Nucleus accumbens (tissue), 56 donors: ENCODE data around the gene CSF2.

Source experiments
- DNase-seq, 56 donors: peaks; one replicate each; lab custom pipeline; 2025; lab: John Stamatoyannopoulos, UW

Gene CSF2

GRCh38 chr5:132066871-132067270 lies 6.7 kb upstream of the CSF2 start:
- DNase-seq = no peak

DNA sequence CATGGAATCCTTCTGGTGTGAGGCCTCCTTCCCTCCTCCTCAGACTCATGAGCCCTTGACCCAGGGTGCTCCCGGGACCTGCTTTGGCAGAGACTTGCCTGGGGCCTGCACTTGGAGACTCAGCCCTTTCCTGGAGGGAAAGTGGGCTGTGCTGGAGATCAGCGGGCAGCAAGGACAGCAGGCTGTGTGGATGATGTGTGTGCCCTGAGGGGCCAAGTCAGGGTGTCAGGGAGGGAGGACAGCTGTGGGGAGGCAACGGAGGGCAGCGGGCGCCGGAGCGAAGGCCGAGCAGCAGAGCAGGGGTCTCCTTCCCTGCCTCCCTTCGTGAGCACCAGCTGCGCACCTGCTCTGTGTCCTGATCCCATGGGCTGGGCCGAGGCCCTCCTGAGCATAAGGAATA lies 6.1 kb upstream of the CSF2 start:
- DNase-seq = no peak

- DNase-seq = no peak
These were observed 5.4 kb upstream of the CSF2 start for GRCh38 chr5:132067941-132068808.

GRCh38 chr5:132069561-132069960 lies 4.0 kb upstream of the CSF2 start:
- no peak for DNase-seq

DNA sequence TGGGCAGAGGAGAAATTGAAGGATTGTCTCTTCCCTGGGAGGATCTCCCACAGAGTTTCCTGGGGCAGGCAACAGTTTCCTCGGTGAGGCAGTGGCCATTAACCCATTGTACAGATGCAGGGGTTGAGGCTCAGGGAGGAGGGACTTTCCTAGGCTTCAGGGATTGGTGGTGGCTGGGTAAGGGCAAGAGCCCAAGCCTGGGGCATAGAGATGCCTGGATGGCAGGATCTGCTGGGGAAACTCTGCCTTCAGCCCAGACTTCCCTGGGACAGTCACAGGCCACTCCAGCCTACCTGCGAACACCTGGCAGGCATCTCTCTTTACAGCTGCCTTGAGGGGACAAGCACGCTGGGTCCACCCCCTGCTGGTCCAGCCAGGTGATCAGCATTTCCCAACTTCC lies 3.6 kb upstream of the CSF2 start:
- no peak for DNase-seq

- DNase-seq = no peak
These were observed 2.9 kb upstream of the CSF2 start for GRCh38 chr5:132070460-132071337.

DNA sequence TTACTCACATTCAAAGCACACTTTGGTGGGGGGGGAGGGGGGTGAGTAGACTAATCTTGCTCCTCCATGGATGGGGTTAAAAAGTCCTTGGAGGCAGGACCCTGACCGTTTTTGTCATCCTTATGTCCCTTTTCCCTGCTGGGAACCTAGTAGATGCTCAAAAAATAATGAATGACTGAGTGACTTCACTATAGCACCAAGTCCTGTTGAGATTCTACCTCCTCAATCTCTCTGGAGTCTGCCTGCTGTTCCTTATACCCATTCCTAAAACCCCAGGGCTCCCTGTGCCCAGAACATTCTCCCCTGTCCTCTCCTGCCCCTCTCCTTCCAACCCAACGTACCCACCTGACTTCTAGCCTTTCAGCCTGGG lies 2.3 kb upstream of the CSF2 start:
- no peak for DNase-seq

DNA sequence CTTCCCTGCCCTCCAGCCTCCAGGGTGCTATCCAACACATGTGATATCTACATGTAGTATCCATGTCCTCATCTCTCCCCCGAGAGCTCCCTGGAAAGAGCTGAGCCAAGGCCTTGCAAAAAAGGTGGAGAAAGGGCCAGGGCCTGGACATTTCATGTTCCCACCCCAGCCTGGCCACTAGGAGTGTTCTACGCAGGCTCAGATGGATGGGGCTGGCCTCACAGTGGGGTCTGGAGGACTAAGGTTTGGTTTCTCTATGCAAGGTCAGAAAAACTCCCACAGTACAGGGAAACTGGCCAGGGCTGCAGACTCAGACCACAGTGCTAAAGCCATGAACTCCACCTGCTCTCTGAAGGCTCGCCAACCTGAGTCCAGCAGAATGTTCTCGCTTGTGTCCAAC lies 1.5 kb upstream of the CSF2 start:
- no peak for DNase-seq

DNA sequence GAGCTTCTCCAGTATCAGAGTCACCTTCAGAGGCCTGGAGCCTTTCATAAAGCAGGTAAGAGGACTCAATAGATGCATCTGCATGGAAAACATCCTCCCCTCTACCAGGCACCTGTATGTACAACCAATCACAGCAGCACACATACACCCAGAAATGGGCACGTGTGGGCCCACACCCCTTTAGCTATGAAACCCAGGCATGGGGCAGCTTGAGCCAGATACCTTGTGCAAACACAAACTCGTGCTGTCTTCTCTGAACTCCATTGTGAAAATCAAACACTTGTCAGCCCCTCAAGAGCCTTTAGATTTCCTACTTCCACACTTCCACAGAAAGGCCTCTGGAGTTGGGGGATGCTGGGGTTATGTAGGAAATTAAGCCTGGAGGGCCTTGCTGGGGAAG lies 1.1 kb upstream of the CSF2 start:
- no peak for DNase-seq

DNA sequence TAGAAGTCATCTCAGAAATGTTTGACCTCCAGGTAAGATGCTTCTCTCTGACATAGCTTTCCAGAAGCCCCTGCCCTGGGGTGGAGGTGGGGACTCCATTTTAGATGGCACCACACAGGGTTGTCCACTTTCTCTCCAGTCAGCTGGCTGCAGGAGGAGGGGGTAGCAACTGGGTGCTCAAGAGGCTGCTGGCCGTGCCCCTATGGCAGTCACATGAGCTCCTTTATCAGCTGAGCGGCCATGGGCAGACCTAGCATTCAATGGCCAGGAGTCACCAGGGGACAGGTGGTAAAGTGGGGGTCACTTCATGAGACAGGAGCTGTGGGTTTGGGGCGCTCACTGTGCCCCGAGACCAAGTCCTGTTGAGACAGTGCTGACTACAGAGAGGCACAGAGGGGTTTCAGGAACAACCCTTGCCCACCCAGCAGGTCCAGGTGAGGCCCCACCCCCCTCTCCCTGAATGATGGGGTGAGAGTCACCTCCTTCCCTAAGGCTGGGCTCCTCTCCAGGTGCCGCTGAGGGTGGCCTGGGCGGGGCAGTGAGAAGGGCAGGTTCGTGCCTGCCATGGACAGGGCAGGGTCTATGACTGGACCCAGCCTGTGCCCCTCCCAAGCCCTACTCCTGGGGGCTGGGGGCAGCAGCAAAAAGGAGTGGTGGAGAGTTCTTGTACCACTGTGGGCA lies 642 bp downstream of the CSF2 start:
- DNase-seq = no peak

DNA sequence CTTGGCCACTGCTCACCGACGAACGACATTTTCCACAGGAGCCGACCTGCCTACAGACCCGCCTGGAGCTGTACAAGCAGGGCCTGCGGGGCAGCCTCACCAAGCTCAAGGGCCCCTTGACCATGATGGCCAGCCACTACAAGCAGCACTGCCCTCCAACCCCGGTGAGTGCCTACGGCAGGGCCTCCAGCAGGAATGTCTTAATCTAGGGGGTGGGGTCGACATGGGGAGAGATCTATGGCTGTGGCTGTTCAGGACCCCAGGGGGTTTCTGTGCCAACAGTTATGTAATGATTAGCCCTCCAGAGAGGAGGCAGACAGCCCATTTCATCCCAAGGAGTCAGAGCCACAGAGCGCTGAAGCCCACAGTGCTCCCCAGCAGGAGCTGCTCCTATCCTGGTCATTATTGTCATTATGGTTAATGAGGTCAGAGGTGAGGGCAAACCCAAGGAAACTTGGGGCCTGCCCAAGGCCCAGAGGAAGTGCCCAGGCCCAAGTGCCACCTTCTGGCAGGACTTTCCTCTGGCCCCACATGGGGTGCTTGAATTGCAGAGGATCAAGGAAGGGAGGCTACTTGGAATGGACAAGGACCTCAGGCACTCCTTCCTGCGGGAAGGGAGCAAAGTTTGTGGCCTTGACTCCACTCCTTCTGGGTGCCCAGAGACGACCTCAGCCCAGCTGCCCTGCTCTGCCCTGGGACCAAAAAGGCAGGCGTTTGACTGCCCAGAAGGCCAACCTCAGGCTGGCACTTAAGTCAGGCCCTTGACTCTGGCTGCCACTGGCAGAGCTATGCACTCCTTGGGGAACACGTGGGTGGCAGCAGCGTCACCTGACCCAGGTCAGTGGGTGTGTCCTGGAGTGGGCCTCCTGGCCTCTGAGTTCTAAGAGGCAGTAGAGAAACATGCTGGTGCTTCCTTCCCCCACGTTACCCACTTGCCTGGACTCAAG lies 1.5 kb downstream of the CSF2 start:
- DNase-seq = no peak

- no peak for DNase-seq
These were observed 2.1 kb downstream of the CSF2 start for GRCh38 chr5:132075719-132076077.

GRCh38 chr5:132076202-132076830 lies 2.7 kb downstream of the CSF2 start:
- no peak for DNase-seq

DNA sequence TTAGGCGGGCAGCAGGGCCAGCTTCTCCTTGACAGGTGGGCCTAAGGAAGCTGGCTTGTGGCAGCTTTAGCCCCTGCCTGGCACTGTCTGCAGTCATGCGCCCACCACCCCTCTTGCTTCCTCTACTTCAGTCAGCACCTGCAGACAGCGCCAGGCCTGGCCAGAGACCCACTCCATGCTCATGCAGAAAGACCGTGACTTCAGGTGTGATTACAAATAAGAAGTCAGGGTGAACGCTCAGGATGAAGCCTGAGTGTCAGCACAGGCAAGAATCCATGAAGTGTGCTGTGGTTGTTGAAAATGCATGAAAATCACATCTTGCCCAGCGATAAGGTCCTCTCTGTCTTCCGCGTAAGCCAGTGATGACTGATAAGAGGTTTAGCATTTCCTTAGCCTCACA lies 3.4 kb downstream of the CSF2 start:
- no peak for DNase-seq

GRCh38 chr5:132079081-132079480 lies 5.5 kb downstream of the CSF2 start:
- DNase-seq = no peak

- DNase-seq = no peak
These were observed 6.0 kb downstream of the CSF2 start for GRCh38 chr5:132079619-132080018.

- no peak for DNase-seq
These were observed 7.0 kb downstream of the CSF2 start for GRCh38 chr5:132080595-132080994.

- no peak for DNase-seq
These were observed 7.9 kb downstream of the CSF2 start for GRCh38 chr5:132081458-132081857.

GRCh38 chr5:132082329-132083023 lies 8.9 kb downstream of the CSF2 start:
- no peak for DNase-seq
